Activated naive CD4-positive, alpha-beta T cell (primary cell): ENCODE measurements around the gene DPP9.
"Not testable (repeated sequence)": the region's sequence is repeated elsewhere in the genome, so short reads cannot be mapped to it uniquely, and the experiment has no call there.

Source experiments
- DNase-seq, 4 experiments: peaks; one replicate each; lab custom pipeline; 2025; lab: John Stamatoyannopoulos, UW

Gene DPP9

GRCh38 chr19:4738734-4739133 is 15.1 kb upstream of the DPP9 start:
- no peak for DNase-seq

GRCh38 chr19:4737955-4738600 is 14.4 kb upstream of the DPP9 start:
- DNase-seq: no peak

- no peak for DNase-seq
Observed at GRCh38 chr19:4733755-4734345, 10.2 kb upstream of the DPP9 start.

DNA sequence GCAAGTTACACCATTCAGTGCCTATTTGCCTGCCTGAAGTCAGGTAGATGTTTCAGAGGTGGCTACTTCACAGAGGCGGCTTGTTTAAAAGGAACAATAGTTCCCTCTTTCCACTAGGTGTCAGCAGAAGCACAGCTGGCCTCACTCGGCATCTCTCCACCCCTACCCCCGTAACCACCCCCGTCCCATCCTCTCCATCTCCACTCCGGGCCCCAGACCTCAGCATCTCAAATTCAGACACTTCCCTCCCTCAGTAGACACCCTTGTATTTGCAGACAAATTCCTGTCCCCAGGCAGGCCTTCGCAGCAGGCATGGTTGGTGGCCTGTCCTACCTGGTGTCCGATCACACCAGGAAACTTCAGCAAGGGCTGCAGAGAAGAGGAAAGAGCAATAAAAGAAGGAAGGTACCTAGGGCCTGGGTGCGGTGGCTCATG is 9.1 kb upstream of the DPP9 start:
- peak in 1 of 4 experiments; percentile 14 for DNase-seq

DNA sequence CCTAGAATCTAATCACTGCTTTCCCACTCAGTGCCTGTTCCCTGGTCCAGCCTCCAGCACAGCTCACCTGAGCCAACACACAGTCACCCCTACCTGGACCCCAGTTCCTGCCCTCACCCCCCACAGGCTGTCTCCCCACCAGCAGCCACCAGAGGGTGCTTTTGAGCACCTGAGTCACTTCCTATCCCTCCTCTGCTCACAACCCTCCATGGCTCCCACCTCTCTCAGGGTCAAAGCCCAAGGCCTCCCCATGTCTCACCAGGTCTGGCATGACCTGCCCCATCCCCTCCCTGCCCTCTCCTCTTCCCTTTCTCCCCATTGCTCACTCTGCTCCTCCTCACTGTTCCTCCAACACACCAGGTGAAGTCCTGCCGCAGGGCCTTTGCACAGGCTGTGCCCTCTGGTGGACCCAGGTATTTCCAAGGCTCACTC is 7.1 kb upstream of the DPP9 start:
- peak; percentile 14 to 61 (median 41) for DNase-seq

DNA sequence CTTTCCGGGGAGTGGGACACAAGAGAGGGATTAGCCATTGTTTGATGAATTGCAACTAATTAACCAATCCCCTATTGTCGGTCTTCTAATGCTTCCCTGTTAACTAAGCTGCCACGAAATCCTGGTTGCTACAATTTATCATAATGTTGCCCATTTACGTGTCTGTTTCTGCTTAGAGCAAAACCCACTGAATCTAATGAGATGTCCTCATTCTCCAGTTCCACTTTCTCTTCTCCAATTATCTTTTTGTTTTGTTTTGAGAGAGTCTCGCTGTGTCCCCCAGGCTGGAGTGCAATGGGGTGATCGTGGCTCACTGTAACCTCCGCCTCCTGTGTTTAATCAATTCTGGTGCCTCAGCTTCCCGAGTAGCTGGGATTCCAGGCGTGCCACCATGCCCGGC is 5.2 kb upstream of the DPP9 start:
- DNase-seq: no peak

GRCh38 chr19:4722671-4723594 is 709 bp downstream of the DPP9 start:
- no peak for DNase-seq

DNA sequence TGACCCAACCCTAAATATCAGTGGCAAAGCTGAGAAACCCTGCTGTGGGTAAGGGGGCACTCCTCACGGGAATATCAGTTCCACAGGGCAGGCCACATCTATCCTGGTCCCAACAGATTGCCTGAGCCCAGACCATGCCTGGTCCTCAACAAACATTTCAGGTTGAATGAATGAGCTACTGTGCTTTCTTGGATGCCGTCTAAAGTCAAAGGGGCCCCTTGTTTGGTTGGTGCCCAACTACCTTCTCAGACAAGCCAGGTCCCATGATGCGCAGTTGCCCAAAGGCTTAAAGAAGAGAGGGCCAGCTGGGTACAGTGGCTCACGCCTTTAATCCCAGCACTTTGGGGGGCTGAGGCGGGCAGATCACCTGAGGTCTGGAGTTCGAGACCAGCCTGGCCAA is 2.4 kb downstream of the DPP9 start:
- DNase-seq: no peak

DNA sequence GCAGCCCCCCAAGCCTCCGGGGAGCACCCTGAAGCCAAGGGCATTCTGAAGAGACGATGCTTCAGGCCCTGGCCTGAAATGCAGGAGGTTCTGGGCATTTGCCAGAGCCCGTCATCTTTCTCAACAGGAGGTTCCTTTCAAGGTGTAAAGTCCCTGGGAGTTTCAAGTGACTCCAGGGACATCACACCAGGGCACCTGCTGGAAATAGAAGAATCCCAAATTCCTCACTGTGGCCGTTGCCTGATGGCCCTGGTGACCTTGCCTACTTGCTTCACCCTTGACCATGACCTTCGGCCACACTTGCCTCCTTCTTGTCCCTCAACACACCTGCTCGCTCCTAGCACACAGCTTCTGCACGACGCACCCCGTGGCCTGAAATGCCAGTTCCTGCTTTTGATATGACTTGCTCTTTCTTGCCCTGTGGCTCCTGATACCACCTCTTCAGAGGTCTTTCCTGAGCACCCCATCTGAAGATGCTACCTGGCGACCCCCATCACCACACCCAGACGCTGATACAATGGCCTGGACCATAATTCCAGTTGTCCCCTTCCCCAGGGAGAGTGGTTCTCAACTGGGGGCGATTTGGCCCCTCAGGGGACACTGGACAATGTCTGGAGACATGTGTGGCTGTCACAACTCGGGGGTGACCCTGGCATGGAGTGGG is 3.5 kb downstream of the DPP9 start:
- no peak for DNase-seq

DNA sequence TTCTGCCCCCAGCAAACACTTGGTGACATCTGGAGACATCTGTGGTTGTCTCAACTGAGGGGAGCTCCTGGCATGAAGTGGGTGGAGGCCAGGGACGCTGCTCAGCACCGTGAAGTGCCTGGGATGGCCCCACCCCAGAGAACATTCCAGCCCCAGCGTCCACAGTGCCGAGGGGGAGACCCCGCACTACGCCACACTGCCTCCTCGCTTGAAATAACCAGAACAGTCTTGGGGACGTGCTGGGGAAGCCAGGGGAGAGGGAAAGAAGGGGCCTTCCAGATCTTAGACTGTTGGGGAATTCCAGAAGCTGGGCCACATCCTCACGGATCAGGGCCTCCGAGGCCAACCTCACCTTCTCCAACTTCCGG is 4.2 kb downstream of the DPP9 start:
- DNase-seq: no peak

DNA sequence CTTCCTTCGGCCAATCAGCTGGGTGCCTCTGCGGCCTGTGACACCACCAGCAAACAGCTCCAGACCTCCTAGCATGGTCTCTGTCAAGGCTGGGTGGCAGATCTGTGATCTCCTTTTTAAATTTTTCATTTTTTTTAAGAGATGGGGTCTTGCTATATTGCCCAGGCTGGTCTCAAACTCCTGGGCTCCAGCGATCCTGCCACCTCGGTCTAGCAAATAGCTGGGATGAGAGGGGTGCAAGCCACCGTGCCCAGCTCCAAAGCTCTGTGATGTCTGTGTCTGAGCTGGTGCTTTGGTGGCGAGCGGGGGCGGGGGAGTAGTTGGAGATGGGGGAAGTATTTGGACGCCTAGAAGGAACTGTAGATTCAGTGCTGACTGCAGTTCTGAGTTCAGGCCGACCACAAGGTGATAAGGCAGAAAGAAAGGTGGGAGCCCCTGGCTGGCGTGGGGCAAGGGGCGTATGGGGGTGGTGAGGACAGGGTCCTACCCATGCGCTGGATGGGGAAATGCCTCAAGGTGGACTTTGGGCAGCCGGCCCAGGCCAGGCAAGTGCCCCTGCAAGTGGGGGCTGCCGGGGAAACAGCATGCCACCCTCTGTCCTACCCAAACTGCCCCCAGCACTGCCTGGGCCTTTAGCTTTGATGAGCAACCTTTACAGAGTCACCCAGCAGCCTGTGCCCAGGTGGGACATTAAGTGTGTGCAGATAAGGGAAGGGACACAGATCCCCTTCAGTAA is 5.5 kb downstream of the DPP9 start:
- DNase-seq: no peak

DNA sequence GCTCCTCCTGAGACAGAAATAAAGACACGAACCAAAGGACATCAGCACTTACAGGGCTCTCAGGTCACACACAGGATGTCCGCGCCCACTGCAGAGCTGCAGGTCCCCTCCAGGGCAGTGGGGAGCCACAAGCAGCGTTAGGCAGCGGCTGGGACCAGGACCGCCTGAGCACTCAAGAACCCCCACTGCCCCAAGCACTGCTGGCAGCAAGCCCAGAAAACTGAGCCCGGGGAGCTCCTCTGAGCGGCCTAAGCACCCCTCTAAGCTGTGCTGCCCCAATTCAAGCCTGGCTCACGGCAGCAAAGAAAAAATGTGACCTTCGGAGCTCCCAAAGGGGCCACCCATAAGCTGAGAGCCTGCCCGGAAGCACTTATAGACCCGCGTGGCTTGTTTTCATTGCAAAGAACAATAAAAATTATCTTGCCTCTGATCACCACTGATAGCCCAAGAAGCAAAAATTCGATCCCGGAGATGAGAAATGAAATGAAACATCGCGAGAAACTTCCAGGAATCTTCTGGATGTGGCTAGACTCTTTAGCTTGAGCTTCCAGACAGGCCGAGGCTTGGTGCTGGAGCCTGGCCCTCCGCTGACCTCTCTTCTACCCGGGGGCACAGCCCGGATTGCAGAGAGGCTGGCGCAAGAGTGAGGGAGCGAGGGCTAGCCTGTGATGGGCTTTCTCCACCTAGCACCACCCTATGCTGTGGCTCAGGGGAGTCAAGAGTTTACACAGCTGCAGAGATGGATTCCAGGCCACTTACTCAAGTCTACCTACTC is 6.3 kb downstream of the DPP9 start:
- DNase-seq: no peak

GRCh38 chr19:4715529-4716221 is 8.0 kb downstream of the DPP9 start:
- DNase-seq: no peak

DNA sequence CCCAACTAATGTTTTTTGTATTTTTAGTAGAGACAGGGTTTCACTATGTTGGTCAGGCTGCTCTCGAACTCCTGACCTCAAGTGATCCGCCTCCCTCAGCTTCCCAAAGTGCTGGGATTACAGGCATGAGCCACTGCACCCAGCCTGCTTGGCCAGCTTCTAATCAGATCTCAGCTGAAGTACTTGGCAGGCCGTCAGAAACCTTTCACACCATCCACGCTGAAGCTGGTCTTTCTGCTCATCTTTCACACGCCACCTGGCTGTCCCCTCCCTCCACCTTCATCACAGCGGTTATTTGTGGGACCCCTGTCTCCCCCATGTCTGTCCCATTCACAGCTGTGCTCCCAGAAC is 8.5 kb downstream of the DPP9 start:
- not testable (repeated sequence) for DNase-seq

GRCh38 chr19:4714016-4714415 is 9.6 kb downstream of the DPP9 start:
- no peak for DNase-seq

- no peak for DNase-seq
Observed at GRCh38 chr19:4713384-4713951, 10.2 kb downstream of the DPP9 start.

DNA sequence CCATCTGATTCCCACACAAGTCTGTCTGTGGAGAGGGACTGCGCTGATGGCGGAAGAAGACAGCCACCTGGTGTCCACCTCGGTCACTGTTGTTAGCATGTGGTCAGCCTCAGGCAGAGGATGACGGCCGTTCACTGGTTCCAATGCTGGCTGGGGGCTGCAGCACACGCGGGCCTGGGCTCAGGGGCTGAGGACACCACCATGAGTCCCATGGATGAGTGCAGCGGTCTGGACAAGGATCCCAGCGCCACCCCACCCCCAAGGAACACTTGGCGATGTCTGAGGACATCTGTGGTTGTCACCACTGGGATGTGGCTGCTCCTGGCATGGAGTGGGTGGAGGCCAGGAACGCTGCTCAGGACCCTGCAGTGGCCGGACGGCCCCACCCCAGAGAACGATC is 10.9 kb downstream of the DPP9 start:
- no peak for DNase-seq

GRCh38 chr19:4711211-4711610 is 12.4 kb downstream of the DPP9 start:
- DNase-seq: no peak

- no peak for DNase-seq
Observed at GRCh38 chr19:4710281-4710600, 13.4 kb downstream of the DPP9 start.
